Measurements from ENCODE around the gene ANXA6.

ANXA6 gene

GRCh38 chr5:151094852-151095245 is 62.7 kb downstream of the ANXA6 start:
- H3K4me1 ChIP-seq (ENCODE audit: low read depth, poor library complexity, severe bottlenecking) = peaks cover 45% of the 10 kb centered on the region
- peak overlapping the region; percentile 13; the same call in 1 of the 2 replicates for H3K9ac ChIP-seq
- H3K79me2 ChIP-seq (ENCODE audit: insufficient read depth, low read depth) = no peaks in the 10 kb centered on the region
- H3K4me2 ChIP-seq = peak overlapping the region; percentile 72
- H4K20me1 ChIP-seq (ENCODE audit: insufficient read depth) = no peaks in the 10 kb centered on the region
- H2AFZ ChIP-seq (ENCODE audit: low read depth) = no peak overlapping the region
- H3K27ac ChIP-seq = peak overlapping the region; percentile 54; the same call in 1 of the 2 replicates
- TF ChIP-seq, protein P1, sequence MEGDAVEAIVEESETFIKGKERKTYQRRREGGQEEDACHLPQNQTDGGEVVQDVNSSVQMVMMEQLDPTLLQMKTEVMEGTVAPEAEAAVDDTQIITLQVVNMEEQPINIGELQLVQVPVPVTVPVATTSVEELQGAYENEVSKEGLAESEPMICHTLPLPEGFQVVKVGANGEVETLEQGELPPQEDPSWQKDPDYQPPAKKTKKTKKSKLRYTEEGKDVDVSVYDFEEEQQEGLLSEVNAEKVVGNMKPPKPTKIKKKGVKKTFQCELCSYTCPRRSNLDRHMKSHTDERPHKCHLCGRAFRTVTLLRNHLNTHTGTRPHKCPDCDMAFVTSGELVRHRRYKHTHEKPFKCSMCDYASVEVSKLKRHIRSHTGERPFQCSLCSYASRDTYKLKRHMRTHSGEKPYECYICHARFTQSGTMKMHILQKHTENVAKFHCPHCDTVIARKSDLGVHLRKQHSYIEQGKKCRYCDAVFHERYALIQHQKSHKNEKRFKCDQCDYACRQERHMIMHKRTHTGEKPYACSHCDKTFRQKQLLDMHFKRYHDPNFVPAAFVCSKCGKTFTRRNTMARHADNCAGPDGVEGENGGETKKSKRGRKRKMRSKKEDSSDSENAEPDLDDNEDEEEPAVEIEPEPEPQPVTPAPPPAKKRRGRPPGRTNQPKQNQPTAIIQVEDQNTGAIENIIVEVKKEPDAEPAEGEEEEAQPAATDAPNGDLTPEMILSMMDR (conservative IDR thresholded peaks at IDR 0.05; ENCODE audit: low read depth, low read length) = no peak
- H3K27me3 ChIP-seq (ENCODE audit: insufficient read depth, low read depth) = no peaks in the 10 kb centered on the region
- H3K4me3 ChIP-seq (IDR thresholded peaks at IDR 0.05; ENCODE audit: insufficient read depth, low read depth, low read length) = no peak overlapping the region
- H3K36me3 ChIP-seq (ENCODE audit: insufficient read depth) = no peaks in the 10 kb centered on the region

- no peaks in the 10 kb centered on the region for H3K27me3 ChIP-seq (ENCODE audit: insufficient read depth, low read depth)
- peak overlapping the region; percentile 72 for H3K4me2 ChIP-seq
- H3K27ac ChIP-seq = peak overlapping the region; percentile 54
- no peaks in the 10 kb centered on the region for H3K79me2 ChIP-seq (ENCODE audit: insufficient read depth, low read depth)
- no peaks in the 10 kb centered on the region for H3K36me3 ChIP-seq (ENCODE audit: insufficient read depth)
- H2AFZ ChIP-seq (ENCODE audit: low read depth) = no peak overlapping the region
- H3K4me1 ChIP-seq (ENCODE audit: low read depth, poor library complexity, severe bottlenecking) = peaks cover 45% of the 10 kb centered on the region
- no peaks in the 10 kb centered on the region for H4K20me1 ChIP-seq (ENCODE audit: insufficient read depth)
- TF ChIP-seq, protein P1 (conservative IDR thresholded peaks at IDR 0.05; ENCODE audit: low read depth, low read length) = no peak
- peak overlapping the region; percentile 13; the same call in 1 of the 2 replicates for H3K9ac ChIP-seq
- no peak overlapping the region for H3K4me3 ChIP-seq (IDR thresholded peaks at IDR 0.05; ENCODE audit: insufficient read depth, low read depth, low read length)
Observed at GRCh38 chr5:151094030-151094851, 63.3 kb downstream of the ANXA6 start.

DNA sequence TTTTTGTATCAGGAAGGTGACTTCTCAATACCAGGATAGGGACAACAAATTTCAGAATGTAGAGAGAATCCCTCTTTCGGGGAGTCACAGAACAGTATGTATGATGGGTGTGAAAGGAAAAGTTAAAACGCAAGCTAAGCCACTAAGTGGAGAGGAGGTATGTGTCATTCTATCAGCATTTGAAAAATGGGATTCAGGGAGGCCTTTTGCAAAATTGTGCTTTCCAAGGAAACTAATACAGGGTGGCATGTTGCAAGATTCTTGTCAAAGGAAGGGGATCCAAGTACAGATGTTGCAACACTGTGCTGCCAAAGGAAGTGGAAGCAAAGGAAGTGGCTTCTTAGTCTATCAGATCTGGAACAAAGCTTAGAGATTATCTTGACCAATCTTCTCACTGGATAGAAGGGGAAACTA is 64.1 kb downstream of the ANXA6 start:
- peak overlapping the region; percentile 54; the same call in 1 of the 2 replicates for H3K27ac ChIP-seq
- no peaks in the 10 kb centered on the region for H4K20me1 ChIP-seq (ENCODE audit: insufficient read depth)
- no peak overlapping the region for H2AFZ ChIP-seq (ENCODE audit: low read depth)
- H3K27me3 ChIP-seq (ENCODE audit: insufficient read depth, low read depth) = no peaks in the 10 kb centered on the region
- peak overlapping the region; percentile 12; the same call in 1 of the 2 replicates for H3K9ac ChIP-seq
- no peak overlapping the region for H3K4me3 ChIP-seq (IDR thresholded peaks at IDR 0.05; ENCODE audit: insufficient read depth, low read depth, low read length)
- H3K79me2 ChIP-seq (ENCODE audit: insufficient read depth, low read depth) = no peaks in the 10 kb centered on the region
- TF ChIP-seq, protein P1 (conservative IDR thresholded peaks at IDR 0.05; ENCODE audit: low read depth, low read length) = no peak
- peaks cover 45% of the 10 kb centered on the region for H3K4me1 ChIP-seq (ENCODE audit: low read depth, poor library complexity, severe bottlenecking)
- peak overlapping the region; percentile 72; the same call in 1 of the 2 replicates for H3K4me2 ChIP-seq
- H3K36me3 ChIP-seq (ENCODE audit: insufficient read depth) = no peaks in the 10 kb centered on the region

DNA sequence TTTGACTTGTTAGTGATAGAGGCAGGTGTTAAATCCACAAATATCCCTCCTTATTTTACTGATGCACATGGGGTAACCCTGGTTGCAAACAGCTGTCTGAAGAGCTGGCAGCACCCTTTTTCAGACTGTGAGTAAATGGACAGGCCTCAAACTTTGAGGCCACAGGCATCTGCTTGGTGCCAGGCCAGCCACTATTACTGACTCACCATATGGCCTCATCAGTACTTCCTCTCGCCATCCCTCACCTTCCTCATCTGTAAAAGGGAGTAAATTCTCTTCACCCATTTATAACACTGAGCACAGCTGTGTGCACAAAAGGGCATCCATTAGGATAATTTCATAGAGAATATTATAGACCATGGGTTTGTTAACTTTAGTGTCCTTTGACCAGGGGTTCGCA is 64.8 kb downstream of the ANXA6 start:
- H3K4me3 ChIP-seq (IDR thresholded peaks at IDR 0.05; ENCODE audit: insufficient read depth, low read depth, low read length) = no peak overlapping the region
- H3K79me2 ChIP-seq (ENCODE audit: insufficient read depth, low read depth) = no peaks in the 10 kb centered on the region
- TF ChIP-seq, protein P1 (conservative IDR thresholded peaks at IDR 0.05; ENCODE audit: low read depth, low read length) = no peak
- H3K27ac ChIP-seq = no peak overlapping the region
- H2AFZ ChIP-seq (ENCODE audit: low read depth) = no peak overlapping the region
- H3K9ac ChIP-seq = no peak overlapping the region
- H3K4me2 ChIP-seq = peak overlapping the region; percentile 72; the same call in 1 of the 2 replicates
- H3K4me1 ChIP-seq (ENCODE audit: low read depth, poor library complexity, severe bottlenecking) = peaks cover 47% of the 10 kb centered on the region
- H3K36me3 ChIP-seq (ENCODE audit: insufficient read depth) = no peaks in the 10 kb centered on the region
- no peaks in the 10 kb centered on the region for H4K20me1 ChIP-seq (ENCODE audit: insufficient read depth)
- no peaks in the 10 kb centered on the region for H3K27me3 ChIP-seq (ENCODE audit: insufficient read depth, low read depth)
